ENCODE measurements around the gene NMT1. TPM values are rescaled to one million over a fixed set of nuclear protein-coding genes. Genes with fewer than 3 reads are reported as not detected.

NMT1 gene
- total RNA-seq, 2 donors from 2014 or later, result 44.6 to 52.7 TPM

GRCh38 chr17:45149669-45150664, 88.8 kb downstream of the NMT1 start:
- peak; percentile 86 for DNase-seq (ENCODE audit: low spot score)

DNA sequence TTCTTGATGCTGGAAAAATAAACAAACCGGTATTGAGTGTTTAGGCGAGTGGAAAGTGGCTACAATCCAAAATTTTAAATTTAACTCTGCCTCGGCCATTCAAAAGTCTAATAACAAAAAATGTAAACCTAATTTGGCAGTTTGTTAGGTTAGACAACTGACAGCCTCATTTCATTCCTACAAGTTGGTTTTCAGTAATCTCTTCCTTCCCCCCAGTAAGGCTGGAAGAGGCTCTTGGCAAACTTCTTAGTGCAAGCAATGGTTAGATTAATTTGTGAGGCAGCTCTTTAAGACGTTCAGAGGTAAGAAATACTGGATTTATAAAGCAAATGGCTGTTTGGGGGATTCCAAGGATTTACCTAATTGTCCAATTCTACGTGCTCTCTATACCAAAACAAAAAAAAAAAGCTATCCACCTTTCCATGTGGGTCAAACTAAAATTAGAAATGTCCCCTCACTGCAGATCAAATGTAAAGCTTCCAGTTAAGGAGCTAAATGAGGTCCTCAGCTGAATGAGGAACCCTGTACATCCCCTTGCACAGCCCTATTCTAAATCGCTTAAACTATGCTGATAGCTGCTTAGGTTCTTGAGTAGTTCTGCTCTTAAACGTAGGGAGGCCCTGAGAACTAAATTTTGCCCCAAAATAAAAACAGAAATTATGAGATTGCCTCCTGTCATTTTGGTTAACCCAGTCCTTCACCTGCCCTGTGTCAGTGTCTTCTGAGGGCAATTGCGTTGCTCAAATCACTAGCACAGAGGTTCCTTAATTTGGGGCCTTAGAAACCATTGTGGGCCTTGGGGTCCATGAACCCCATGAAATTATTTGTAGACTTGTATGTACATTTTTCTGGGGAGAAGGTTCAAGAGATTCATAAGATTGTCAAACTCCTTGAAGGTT, 90.0 kb downstream of the NMT1 start:
- no peaks in the 10 kb centered on the region for H3K27me3 ChIP-seq
- no peak for DNase-seq (ENCODE audit: low spot score)
- no peaks in the 10 kb centered on the region for H3K36me3 ChIP-seq
- TF ChIP-seq, protein P1, sequence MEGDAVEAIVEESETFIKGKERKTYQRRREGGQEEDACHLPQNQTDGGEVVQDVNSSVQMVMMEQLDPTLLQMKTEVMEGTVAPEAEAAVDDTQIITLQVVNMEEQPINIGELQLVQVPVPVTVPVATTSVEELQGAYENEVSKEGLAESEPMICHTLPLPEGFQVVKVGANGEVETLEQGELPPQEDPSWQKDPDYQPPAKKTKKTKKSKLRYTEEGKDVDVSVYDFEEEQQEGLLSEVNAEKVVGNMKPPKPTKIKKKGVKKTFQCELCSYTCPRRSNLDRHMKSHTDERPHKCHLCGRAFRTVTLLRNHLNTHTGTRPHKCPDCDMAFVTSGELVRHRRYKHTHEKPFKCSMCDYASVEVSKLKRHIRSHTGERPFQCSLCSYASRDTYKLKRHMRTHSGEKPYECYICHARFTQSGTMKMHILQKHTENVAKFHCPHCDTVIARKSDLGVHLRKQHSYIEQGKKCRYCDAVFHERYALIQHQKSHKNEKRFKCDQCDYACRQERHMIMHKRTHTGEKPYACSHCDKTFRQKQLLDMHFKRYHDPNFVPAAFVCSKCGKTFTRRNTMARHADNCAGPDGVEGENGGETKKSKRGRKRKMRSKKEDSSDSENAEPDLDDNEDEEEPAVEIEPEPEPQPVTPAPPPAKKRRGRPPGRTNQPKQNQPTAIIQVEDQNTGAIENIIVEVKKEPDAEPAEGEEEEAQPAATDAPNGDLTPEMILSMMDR (IDR thresholded peaks at IDR 0.05), result no peak
- peak overlapping the region; percentile 75 to 93 for H3K4me3 ChIP-seq
- H3K4me1 ChIP-seq, result peaks cover 0 to 46% of the 10 kb centered on the region in 2 donors
- H3K27ac ChIP-seq, result peak overlapping the region; percentile 95 to 99
- no peaks in the 10 kb centered on the region for H3K9me3 ChIP-seq

More at GRCh38 chr17:45149669-45150664, 88.8 kb downstream of the NMT1 start:
- Histone ChIP-seq H3K27ac (peak overlapping the region; percentile 95 to 99), H3K4me1 (peaks cover 0 to 38% of the 10 kb centered on the region in 2 donors), H3K27me3 (no peaks in the 10 kb centered on the region), H3K9me3 (no peaks in the 10 kb centered on the region), H3K4me3 (peak overlapping the region; percentile 75 to 93), H3K36me3 (no peaks in the 10 kb centered on the region)
- TF ChIP-seq, protein P1 (IDR thresholded peaks at IDR 0.05), result no peak

DNA sequence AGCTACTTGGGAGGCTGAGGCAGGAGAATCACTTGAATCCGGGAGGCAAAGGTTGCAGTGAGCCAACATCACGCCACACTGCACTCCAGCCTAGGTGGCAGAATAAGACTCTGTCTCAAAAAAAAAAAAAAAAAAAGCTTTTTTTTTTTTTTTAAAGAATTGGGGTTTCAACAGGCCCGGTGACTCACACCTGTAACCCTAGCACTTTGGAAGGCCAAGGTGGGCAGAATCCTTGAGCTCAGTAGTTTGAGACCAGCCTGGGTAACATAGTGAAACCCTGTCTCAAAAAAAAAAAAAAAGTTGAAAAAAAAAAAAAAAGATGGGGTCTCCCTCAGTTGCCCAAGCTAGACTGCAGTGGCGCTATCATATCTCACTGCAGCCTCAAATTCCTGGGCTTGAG, 93.9 kb downstream of the NMT1 start:
- no peak for DNase-seq (ENCODE audit: low spot score)
- Histone ChIP-seq H3K4me3 (no peak overlapping the region), H3K9me3 (no peaks in the 10 kb centered on the region), H3K4me1 (peaks cover 0 to 60% of the 10 kb centered on the region in 2 donors), H3K36me3 (no peaks in the 10 kb centered on the region), H3K27ac (peak overlapping the region in 1 of 2 donors; percentile 48), H3K27me3 (no peaks in the 10 kb centered on the region)
- TF ChIP-seq, protein P1 (IDR thresholded peaks at IDR 0.05), result no peak

DNA sequence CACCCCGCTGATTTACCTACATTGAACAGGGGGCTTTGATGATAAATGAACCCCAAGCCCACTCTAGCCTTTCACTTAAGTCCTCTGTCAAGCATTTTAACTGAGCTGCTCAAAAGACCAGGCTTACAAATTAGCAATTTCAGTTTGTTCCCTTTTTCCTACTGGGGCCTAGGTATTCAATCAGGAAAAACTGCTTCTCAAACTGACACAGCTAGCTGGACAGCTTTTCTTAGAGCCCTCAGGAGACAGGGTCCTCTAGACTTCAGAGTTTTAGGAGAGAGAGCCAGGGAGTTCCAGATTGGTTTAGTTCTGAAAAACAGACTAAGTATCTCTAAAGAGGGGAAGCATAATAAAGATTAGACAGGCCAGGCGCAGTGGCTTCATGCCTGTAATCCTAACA, 94.4 kb downstream of the NMT1 start:
- TF ChIP-seq, protein P1 (IDR thresholded peaks at IDR 0.05), result no peak
- Histone ChIP-seq H3K9me3 (no peaks in the 10 kb centered on the region), H3K36me3 (no peaks in the 10 kb centered on the region), H3K27me3 (no peaks in the 10 kb centered on the region), H3K4me3 (no peak overlapping the region), H3K27ac (peak overlapping the region in 1 of 2 donors; percentile 48), H3K4me1 (peaks cover 0 to 58% of the 10 kb centered on the region in 2 donors)
- no peak for DNase-seq (ENCODE audit: low spot score)

- Histone ChIP-seq H3K36me3 (no peaks in the 10 kb centered on the region), H3K4me1 (peaks cover 0 to 50% of the 10 kb centered on the region in 2 donors), H3K27me3 (no peaks in the 10 kb centered on the region), H3K27ac (no peak overlapping the region), H3K9me3 (no peaks in the 10 kb centered on the region), H3K4me3 (no peak overlapping the region)
- TF ChIP-seq, protein P1 (IDR thresholded peaks at IDR 0.05), result no peak
- no peak for DNase-seq (ENCODE audit: low spot score)
These were observed 95.1 kb downstream of the NMT1 start for GRCh38 chr17:45156242-45156641.

Small RNAs within 50 kb of the gene (microRNA-seq; reads per million reads assigned to microRNA genes)
- gene MIR6784 (ENCODE audit: borderline number of aligned reads in 2 of 2, borderline replicate concordance in 1 of 2), result 0 to 0.71 reads per million in 2 donors

Other genes with a start within 250 kb of the NMT1 start
- 10 to 100 TPM; 25.8 to 41.8 TPM for gene GJC1, start 231.0 kb upstream of the NMT1 start, total RNA-seq
- gene HIGD1B, start 213.4 kb upstream of the NMT1 start, total RNA-seq, result 10 to 100 TPM in 1 of 2 donors, not detected in 1; 19.0 TPM
- gene EFTUD2, start 161.9 kb upstream of the NMT1 start, total RNA-seq, result 10 to 100 TPM; 36.8 to 36.9 TPM
- gene GFAP, start 145.8 kb upstream of the NMT1 start, total RNA-seq, result 1 to 10 TPM; 4.6 to 5.3 TPM
- under 1 TPM; 0.12 to 0.44 TPM for gene KIF18B, start 113.5 kb upstream of the NMT1 start, total RNA-seq
- gene C1QL1, start 93.0 kb upstream of the NMT1 start, total RNA-seq, result 1 to 10 TPM; 1.6 to 3.6 TPM
- 10 to 100 TPM; 37.3 to 46.1 TPM for gene DCAKD, start 9.7 kb upstream of the NMT1 start, total RNA-seq
- gene PLCD3, start 71.2 kb downstream of the NMT1 start, total RNA-seq, result 100 to 1,000 TPM; 102 to 156 TPM
- 1 to 10 TPM; 9.0 to 9.4 TPM for gene ACBD4, start 74.4 kb downstream of the NMT1 start, total RNA-seq
- gene HEXIM1, start 87.2 kb downstream of the NMT1 start, total RNA-seq, result 10 to 100 TPM; 16.4 to 31.1 TPM
- gene HEXIM2, start 100.6 kb downstream of the NMT1 start, total RNA-seq, result 1 to 10 TPM; 3.1 to 6.8 TPM
- gene FMNL1, start 160.6 kb downstream of the NMT1 start, total RNA-seq, result 10 to 100 TPM in 1 of 2 donors, 1 to 10 TPM in 1; 7.6 to 13.6 TPM
- gene SPATA32, start 200.8 kb downstream of the NMT1 start, total RNA-seq, result not detected